NCI-H1092 (cell line): ENCODE results near the gene NLGN1.

Experiments used
- DNase-seq: peaks from one replicate; lab custom pipeline; 2025; lab: John Stamatoyannopoulos, UW

The NLGN1 gene

GRCh38 chr3:174285242-174285864 is 887.8 kb downstream of the NLGN1 start:
- DNase-seq: no peak

- no peak for DNase-seq
Measured at GRCh38 chr3:174287705-174288104, 890.2 kb downstream of the NLGN1 start.

GRCh38 chr3:174294616-174295015 is 897.1 kb downstream of the NLGN1 start:
- DNase-seq: no peak

DNA sequence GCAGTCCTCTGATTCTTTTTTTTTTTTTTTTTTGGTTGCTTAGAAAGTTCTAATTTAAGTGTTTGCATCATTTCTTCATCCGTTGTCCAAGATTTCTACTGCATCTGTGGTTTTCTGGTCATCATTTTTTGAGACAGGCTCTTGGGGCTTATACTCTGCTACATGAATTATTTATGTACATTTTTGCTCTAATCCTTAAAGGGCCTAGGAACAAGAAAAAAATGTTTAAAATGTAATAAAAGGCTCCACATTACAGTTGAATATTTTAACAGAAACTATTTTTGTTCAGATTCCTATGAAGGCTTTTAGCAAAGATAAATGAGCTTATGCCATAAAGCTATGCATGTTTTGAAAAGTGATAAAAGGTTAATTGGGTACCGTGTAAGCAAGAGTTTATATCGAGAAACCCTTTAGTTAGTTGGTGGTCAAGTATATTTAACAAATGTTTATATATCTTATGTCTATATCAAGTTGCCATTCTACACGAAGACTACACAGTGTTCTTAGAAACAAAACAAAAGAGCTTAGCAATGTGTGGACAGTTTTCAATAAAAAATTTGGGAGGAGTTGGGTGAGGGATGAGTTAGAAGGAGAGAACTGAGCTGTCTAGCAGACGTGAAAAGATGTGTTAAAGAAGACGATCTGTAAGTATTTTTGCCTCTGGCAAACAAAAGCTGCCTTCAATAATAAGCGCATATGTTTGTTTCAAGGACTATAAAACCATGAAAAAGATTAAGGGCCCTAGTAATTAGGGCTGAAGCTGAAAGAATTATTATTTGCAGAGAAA is 898.0 kb downstream of the NLGN1 start:
- DNase-seq: no peak

DNA sequence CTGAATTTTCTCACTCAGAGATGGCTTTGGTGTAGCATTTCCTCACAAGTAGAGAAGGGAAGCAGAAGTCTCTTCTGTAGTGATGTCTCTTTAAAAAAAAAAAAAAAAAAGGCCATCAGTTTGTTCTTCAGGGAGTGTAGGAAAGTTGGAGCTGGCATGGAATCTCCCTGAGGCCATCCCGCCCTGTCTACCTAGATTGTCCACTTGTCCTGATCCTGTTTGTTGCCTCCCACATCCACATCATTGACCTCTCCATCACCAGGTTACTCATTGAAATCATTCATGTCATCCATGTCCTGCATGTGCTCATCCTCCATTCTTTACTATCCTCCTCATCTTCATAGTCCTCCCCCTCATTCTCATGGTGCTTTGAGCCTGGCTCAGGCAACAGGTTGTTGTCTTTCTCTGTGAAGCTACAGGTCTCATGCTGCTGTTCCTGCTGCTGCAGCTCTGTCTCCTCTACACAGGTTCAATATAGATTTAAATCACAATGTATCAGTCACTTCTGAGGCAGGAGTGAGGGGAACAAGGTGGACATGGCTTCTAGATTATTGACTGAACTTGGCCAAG is 905.3 kb downstream of the NLGN1 start:
- no peak for DNase-seq

GRCh38 chr3:174303907-174304560 is 906.5 kb downstream of the NLGN1 start:
- DNase-seq: no peak

DNA sequence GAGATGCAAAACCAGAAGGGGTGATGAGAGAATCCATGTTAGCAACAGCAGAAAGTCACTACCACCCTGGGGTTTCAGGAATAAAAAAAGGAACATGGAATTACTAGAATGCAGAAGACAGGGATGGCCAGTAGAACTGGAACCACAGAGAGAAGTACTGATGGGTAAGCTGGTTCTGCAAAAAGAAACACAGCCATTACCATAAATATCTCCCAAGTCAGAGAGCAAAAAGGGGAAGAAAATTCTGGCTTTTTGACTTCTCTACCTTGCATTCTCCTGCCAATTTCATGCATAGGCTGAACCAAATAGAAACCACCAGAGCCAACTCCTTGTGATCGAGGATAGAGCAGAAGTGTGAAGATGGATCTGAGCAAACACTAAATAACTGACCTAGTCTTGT is 911.2 kb downstream of the NLGN1 start:
- DNase-seq: no peak

- no peak for DNase-seq
Measured at GRCh38 chr3:174310475-174310983, 913.0 kb downstream of the NLGN1 start.

DNA sequence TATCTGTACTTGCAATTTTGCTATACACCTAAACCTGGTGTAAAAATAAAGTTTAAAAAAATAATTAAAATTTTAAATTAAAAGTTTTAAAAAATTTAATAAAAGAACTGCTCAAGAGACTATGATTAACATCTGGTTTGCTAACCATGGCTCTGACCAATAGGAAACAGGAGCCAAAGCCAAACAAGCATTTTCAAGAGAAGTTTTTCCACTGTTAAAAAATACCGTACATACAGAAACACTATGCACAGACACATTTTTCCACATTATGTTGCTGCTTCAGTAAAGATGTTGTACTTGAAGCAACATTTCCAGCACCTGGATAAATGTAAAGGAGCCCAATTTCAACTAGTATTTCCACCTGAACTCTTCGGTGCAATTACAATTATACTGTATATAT is 917.7 kb downstream of the NLGN1 start:
- no peak for DNase-seq

DNA sequence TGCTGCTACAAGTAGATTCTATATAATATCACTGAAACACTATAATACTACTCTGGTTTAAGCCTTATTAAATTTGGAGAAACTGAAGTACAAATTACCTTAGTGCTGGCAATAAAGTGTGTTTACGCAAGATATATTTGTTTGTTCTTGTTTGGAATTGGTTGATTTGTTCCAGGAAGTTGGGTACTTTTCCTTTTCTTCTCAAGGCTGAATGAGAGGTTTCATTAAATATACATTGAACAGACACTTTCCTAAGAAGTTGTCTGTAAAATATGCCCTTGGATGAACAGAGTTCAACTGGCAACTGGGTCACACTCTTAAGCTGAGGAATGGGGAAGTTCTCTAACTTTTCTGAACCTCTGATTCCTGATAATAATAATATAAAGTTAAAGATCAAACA is 919.5 kb downstream of the NLGN1 start:
- no peak for DNase-seq

GRCh38 chr3:174318181-174318580 is 920.6 kb downstream of the NLGN1 start:
- DNase-seq: no peak

DNA sequence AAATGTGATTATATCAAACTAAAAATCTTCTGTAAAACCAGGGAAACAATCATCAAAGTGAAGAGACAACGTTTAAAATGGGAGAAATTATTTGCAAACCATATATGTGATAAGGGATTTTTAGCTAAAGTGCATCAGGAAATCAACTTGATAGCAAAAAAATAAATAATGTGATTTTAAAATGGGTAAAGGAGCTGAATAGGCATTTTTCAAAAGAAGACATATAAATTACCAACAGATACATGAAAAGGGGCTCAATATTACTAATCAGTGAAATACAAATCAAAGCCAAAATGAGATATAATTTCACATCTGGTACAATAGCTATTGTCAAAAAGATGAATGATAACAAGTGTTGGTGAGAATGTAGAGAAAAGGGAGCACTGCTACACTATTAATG is 924.0 kb downstream of the NLGN1 start:
- no peak for DNase-seq

- DNase-seq: no peak
Measured at GRCh38 chr3:174322789-174323188, 925.2 kb downstream of the NLGN1 start.

DNA sequence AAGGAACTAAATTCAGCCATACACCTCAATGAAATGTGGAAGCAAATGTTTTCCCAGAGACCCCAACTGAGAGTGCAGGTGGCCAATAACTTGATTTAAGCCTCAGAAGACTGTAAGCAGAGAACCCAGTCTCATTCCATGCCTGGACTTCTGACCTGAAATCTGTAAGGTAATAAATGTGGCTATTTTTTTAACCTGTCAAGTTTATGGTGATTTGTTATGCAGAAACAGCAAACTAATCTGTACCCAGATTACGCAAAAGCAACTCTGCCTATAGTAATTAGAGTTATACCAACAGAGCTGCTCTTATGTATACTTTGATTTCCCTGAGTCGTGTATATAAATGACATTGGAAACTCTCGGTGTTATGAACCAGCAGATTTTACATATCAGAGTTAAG is 927.6 kb downstream of the NLGN1 start:
- DNase-seq: no peak

DNA sequence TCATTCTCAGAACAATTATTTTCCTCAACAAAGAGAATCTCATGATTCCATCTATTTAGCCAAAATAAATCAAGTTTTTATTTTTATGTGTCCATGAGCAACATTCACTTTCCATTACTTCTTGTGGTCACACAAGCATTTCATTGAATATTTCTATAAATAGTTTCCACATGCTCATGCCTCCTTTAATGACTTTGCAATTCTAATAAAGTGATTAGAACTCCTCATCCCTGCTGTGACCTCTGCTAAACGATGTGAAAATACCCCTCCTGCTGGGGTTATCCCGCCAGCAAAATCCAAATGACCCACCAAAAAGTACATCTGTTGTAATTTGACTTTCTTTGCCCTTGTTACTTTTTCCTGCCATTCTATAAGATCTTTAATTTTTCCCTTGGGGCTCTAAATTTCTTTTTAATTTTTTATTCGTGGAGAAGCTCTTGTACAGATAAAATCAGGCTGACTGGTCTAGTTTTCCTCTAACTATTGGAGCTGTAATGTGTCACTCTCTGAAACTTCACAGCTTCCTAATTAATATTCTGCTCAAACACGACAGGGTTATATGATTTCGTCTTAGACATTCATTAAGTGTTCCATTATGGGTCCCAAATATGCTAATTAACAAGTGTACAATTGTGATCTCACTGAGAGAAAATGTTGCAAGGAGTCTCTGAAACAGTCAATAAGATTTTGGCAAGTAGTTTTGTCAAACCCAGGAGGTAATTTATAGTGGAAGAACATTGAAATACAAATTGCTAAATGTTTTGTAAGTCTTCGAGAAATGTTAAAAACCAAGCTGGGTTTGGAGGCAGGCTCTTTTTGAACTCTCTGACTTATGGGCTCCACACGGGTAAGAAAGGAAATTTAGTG is 928.5 kb downstream of the NLGN1 start:
- no peak for DNase-seq

DNA sequence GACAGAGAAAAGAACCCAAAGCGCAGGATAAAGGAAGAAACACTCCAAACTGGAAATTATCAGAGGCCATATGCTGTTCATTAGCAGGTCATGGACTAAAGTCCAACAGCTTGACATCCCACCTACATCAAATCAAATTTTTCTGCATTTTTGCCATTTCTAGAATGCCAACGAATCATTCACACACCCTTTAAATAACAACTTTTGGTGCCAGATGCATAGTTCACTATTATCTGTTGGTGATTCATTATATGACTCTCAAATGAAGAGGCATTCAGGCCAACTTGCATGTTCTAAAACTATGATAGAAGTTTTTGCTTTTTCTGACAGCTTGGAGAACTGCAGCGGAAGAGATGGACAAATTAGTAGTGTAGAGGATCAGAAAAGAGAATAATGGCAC is 931.8 kb downstream of the NLGN1 start:
- no peak for DNase-seq

- DNase-seq: no peak
Measured at GRCh38 chr3:174330303-174330702, 932.8 kb downstream of the NLGN1 start.

GRCh38 chr3:174331095-174331800 is 933.7 kb downstream of the NLGN1 start:
- no peak for DNase-seq

- DNase-seq: no peak
Measured at GRCh38 chr3:174332391-174332790, 934.8 kb downstream of the NLGN1 start.

GRCh38 chr3:174333640-174334039 is 936.1 kb downstream of the NLGN1 start:
- no peak for DNase-seq

GRCh38 chr3:174334111-174334510 is 936.6 kb downstream of the NLGN1 start:
- DNase-seq: no peak
